Measurements from ENCODE around the gene STX16. TPM values are rescaled to one million over a fixed set of nuclear protein-coding genes. Genes with fewer than 3 reads are reported as not detected.

The STX16 gene
- total and polyA plus RNA-seq, 8 donors: 12.8 to 179 (median 52.2) TPM

GRCh38 chr20:58633161-58634053 is 17.7 kb upstream of the STX16 start:
- Histone ChIP-seq H3K4me3 (no peak overlapping the region), H3K27me3 (no peaks in the 10 kb centered on the region), H3K9me3 (no peaks in the 10 kb centered on the region), H3K4me1 (peaks cover 0 to 14% (median 3%) of the 10 kb centered on the region in 4 donors), H3K36me3 (no peaks in the 10 kb centered on the region), H3K27ac (no peak overlapping the region)
- DNase-seq: no peak
- TF ChIP-seq CTCF (IDR thresholded peaks at IDR 0.05) (no peak), POLR2AphosphoS5 (IDR thresholded peaks at IDR 0.05) (no peak), EP300 (IDR thresholded peaks at IDR 0.05) (no peak), POLR2A (IDR thresholded peaks at IDR 0.05) (no peak)
- intact Hi-C loops (cut with DNase I; ENCODE audit: low total_unique reads): no loop called here
- 89 to 96% (median 92%) methylated on average over 10 of the region's 10 CpGs for WGBS, 5 donors

DNA sequence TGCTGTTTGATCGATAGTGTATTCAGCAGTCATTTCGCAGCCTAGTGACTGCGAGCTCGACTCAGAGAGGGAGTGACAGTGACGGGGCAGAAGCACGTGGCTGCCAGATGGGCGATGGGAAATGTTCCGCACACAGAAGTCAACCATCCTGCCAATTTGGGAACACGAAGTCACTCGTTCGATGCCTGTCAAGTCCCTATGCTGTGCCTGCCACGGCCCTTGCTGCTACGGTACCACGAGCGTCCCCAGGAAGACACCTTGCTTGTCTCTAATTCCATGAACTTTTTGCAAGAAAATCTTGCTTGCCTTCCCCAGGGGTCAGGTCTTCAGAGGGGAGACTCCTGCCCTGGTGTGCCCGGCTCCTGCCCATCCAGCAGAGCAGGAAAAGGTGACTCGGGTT is 17.0 kb upstream of the STX16 start:
- Histone ChIP-seq H3K27me3 (no peaks in the 10 kb centered on the region), H3K36me3 (no peaks in the 10 kb centered on the region), H3K4me3 (no peak overlapping the region), H3K4me1 (peaks cover 0 to 14% (median 3%) of the 10 kb centered on the region in 4 donors), H3K9me3 (no peaks in the 10 kb centered on the region), H3K27ac (no peak overlapping the region)
- DNase-seq: no peak
- no peak for TF ChIP-seq CTCF (IDR thresholded peaks at IDR 0.05)
- TF ChIP-seq POLR2A (IDR thresholded peaks at IDR 0.05): no peak
- no peak for TF ChIP-seq EP300 (IDR thresholded peaks at IDR 0.05)
- TF ChIP-seq POLR2AphosphoS5 (IDR thresholded peaks at IDR 0.05): no peak
- 81 to 90% (median 87%) methylated on average over 17 of the region's 17 CpGs for WGBS, 5 donors
- intact Hi-C loops (cut with DNase I; ENCODE audit: low total_unique reads): no loop called here

GRCh38 chr20:58634521-58635278 is 16.4 kb upstream of the STX16 start:
- no peak for TF ChIP-seq CTCF (IDR thresholded peaks at IDR 0.05)
- TF ChIP-seq POLR2A (IDR thresholded peaks at IDR 0.05): no peak
- no peak for TF ChIP-seq POLR2AphosphoS5 (IDR thresholded peaks at IDR 0.05)
- no peak for TF ChIP-seq EP300 (IDR thresholded peaks at IDR 0.05)
- intact Hi-C loops (cut with DNase I; ENCODE audit: low total_unique reads): no loop called here

GRCh38 chr20:58635279-58635665 is 15.8 kb upstream of the STX16 start:
- WGBS, 5 donors: 74 to 84% (median 79%) methylated on average over 11 of the region's 11 CpGs
- Histone ChIP-seq H3K27me3 (peaks cover 0 to 1% (median 0%) of the 10 kb centered on the region in 3 donors), H3K4me3 (no peak overlapping the region), H3K27ac (no peak overlapping the region), H3K4me1 (peaks cover 0 to 14% (median 3%) of the 10 kb centered on the region in 4 donors), H3K36me3 (no peaks in the 10 kb centered on the region), H3K9me3 (no peaks in the 10 kb centered on the region)
- TF ChIP-seq POLR2AphosphoS5 (IDR thresholded peaks at IDR 0.05) (no peak), EP300 (IDR thresholded peaks at IDR 0.05) (no peak), POLR2A (IDR thresholded peaks at IDR 0.05) (no peak), CTCF (IDR thresholded peaks at IDR 0.05) (no peak)
- intact Hi-C loops (cut with DNase I; ENCODE audit: low total_unique reads): no loop called here
- no peak for DNase-seq

More at GRCh38 chr20:58634521-58635278, 16.4 kb upstream of the STX16 start:
- H3K27me3 ChIP-seq: no peaks in the 10 kb centered on the region
- H3K9me3 ChIP-seq: no peaks in the 10 kb centered on the region
- peaks cover 0 to 14% (median 3%) of the 10 kb centered on the region in 4 donors for H3K4me1 ChIP-seq
- H3K27ac ChIP-seq: peak overlapping the region in 1 of 5 donors; percentile 6
- 50 to 69% (median 55%) methylated on average over 14 to 26 of the region's 26 CpGs for WGBS, 5 donors
- no peaks in the 10 kb centered on the region for H3K36me3 ChIP-seq
- peak in 1 of 2 donors; percentile 84 for DNase-seq
- H3K4me3 ChIP-seq: no peak overlapping the region

All from stomach (tissue), 9 donors.